ENCODE results near the gene KRTAP12-2. TPM values are rescaled to one million over a fixed set of nuclear protein-coding genes. Genes with fewer than 3 reads are reported as not detected.
"Not testable (repeated sequence)": the region's sequence is repeated elsewhere in the genome, so short reads cannot be mapped to it uniquely, and the experiment has no call there.

The KRTAP12-2 gene
- total RNA-seq, 1 experiment from 2014 or later = 1.8 TPM

GRCh38 chr21:44692798-44693512 is 26.2 kb upstream of the KRTAP12-2 start:
- H3K4me1 ChIP-seq (ENCODE audit: insufficient read depth, low read length, poor library complexity, severe bottlenecking) = peaks cover 4% of the 10 kb centered on the region
- DNase-seq (ENCODE audit: low spot score) = no peak
- TF ChIP-seq EZH2 (IDR thresholded peaks at IDR 0.05; ENCODE audit: borderline replicate concordance, low read depth, low read length, poor library complexity, severe bottlenecking) (no peak), CTCF (conservative IDR thresholded peaks at IDR 0.05; ENCODE audit: low read depth, low read length) (no peak)
- H3K27me3 ChIP-seq (replicated peaks; ENCODE audit: insufficient read depth, low read depth, low read length, poor library complexity) = no peaks in the 10 kb centered on the region
- no TSS peak for BruUV-seq (replicated peaks)
- no peak overlapping the region for H3K4me3 ChIP-seq (ENCODE audit: low read depth, low read length, poor library complexity, severe bottlenecking)
- CTCF ChIA-PET = no interaction called here
- H3K9me3 ChIP-seq (ENCODE audit: low read depth, low read length, poor library complexity, severe bottlenecking) = peaks cover 23% of the 10 kb centered on the region
- no peaks in the 10 kb centered on the region for H3K36me3 ChIP-seq (ENCODE audit: insufficient read depth, low read length, poor library complexity, severe bottlenecking)
- intact Hi-C loops (cut with micrococcal nuclease; ENCODE audit: unreplicated experiment) = no loop called here
- H3K27ac ChIP-seq (ENCODE audit: low read depth, low read length, poor library complexity, severe bottlenecking) = no peak overlapping the region
- POLR2A ChIA-PET (ENCODE audit: low non-redundant PET) = no interaction called here

GRCh38 chr21:44691686-44692085 is 25.0 kb upstream of the KRTAP12-2 start:
- DNase-seq (ENCODE audit: low spot score) = no peak
- H3K36me3 ChIP-seq (ENCODE audit: insufficient read depth, low read length, poor library complexity, severe bottlenecking) = no peaks in the 10 kb centered on the region
- peaks cover 23% of the 10 kb centered on the region for H3K9me3 ChIP-seq (ENCODE audit: low read depth, low read length, poor library complexity, severe bottlenecking)
- no peak overlapping the region for H3K4me3 ChIP-seq (ENCODE audit: low read depth, low read length, poor library complexity, severe bottlenecking)
- ChIA-PET POLR2A (ENCODE audit: low non-redundant PET) (no interaction called here), CTCF (no interaction called here)
- intact Hi-C loops (cut with micrococcal nuclease; ENCODE audit: unreplicated experiment) = no loop called here
- no peak for TF ChIP-seq EZH2 (IDR thresholded peaks at IDR 0.05; ENCODE audit: borderline replicate concordance, low read depth, low read length, poor library complexity, severe bottlenecking)
- TF ChIP-seq CTCF (conservative IDR thresholded peaks at IDR 0.05; ENCODE audit: low read depth, low read length) = no peak
- H3K27me3 ChIP-seq (replicated peaks; ENCODE audit: insufficient read depth, low read depth, low read length, poor library complexity) = no peaks in the 10 kb centered on the region
- BruUV-seq (replicated peaks) = no TSS peak
- no peak overlapping the region for H3K27ac ChIP-seq (ENCODE audit: low read depth, low read length, poor library complexity, severe bottlenecking)
- H3K4me1 ChIP-seq (ENCODE audit: insufficient read depth, low read length, poor library complexity, severe bottlenecking) = peaks cover 4% of the 10 kb centered on the region

- H3K4me3 ChIP-seq (ENCODE audit: low read depth, low read length, poor library complexity, severe bottlenecking); H3K27ac ChIP-seq (ENCODE audit: low read depth, low read length, poor library complexity, severe bottlenecking); H3K4me1 ChIP-seq (ENCODE audit: insufficient read depth, low read length, poor library complexity, severe bottlenecking); POLR2A ChIA-PET (ENCODE audit: low non-redundant PET); CTCF ChIA-PET; DNase-seq (ENCODE audit: low spot score); H3K27me3 ChIP-seq (replicated peaks; ENCODE audit: insufficient read depth, low read depth, low read length, poor library complexity); intact Hi-C loops (cut with micrococcal nuclease; ENCODE audit: unreplicated experiment); BruUV-seq (replicated peaks); H3K36me3 ChIP-seq (ENCODE audit: insufficient read depth, low read length, poor library complexity, severe bottlenecking): not testable (repeated sequence)
- H3K9me3 ChIP-seq (ENCODE audit: low read depth, low read length, poor library complexity, severe bottlenecking) = peaks cover 23% of the 10 kb centered on the region
Observed at GRCh38 chr21:44689740-44690139, 23.0 kb upstream of the KRTAP12-2 start.

- no TSS peak for BruUV-seq (replicated peaks)
- ChIA-PET CTCF (no interaction called here), POLR2A (ENCODE audit: low non-redundant PET) (no interaction called here)
- no peak for DNase-seq (ENCODE audit: low spot score)
- Histone ChIP-seq H3K9me3 (ENCODE audit: low read depth, low read length, poor library complexity, severe bottlenecking) (peaks cover 7% of the 10 kb centered on the region), H3K27me3 (replicated peaks; ENCODE audit: insufficient read depth, low read depth, low read length, poor library complexity) (no peaks in the 10 kb centered on the region), H3K4me1 (ENCODE audit: insufficient read depth, low read length, poor library complexity, severe bottlenecking) (peaks cover 4% of the 10 kb centered on the region), H3K27ac (ENCODE audit: low read depth, low read length, poor library complexity, severe bottlenecking) (no peak overlapping the region), H3K36me3 (ENCODE audit: insufficient read depth, low read length, poor library complexity, severe bottlenecking) (no peaks in the 10 kb centered on the region), H3K4me3 (ENCODE audit: low read depth, low read length, poor library complexity, severe bottlenecking) (no peak overlapping the region)
- intact Hi-C loops (cut with micrococcal nuclease; ENCODE audit: unreplicated experiment) = no loop called here
- TF ChIP-seq CTCF (conservative IDR thresholded peaks at IDR 0.05; ENCODE audit: low read depth, low read length) = no peak
- TF ChIP-seq EZH2 (IDR thresholded peaks at IDR 0.05; ENCODE audit: borderline replicate concordance, low read depth, low read length, poor library complexity, severe bottlenecking) = no peak
Observed at GRCh38 chr21:44687671-44688070, 20.9 kb upstream of the KRTAP12-2 start.

All from A673 (cell line).